GM19025 (cell line): ENCODE measurements around the gene DIPK1C.

Source experiments
- ATAC-seq: cut with Tn5 transposase; IDR thresholded peaks from one replicate; pipeline ENCODE4 v1.9.1; 2021; ENCODE audit warnings: mild to moderate bottlenecking, low read depth, moderate library complexity; ENCODE audit not compliant: unreplicated experiment

Gene DIPK1C

DNA sequence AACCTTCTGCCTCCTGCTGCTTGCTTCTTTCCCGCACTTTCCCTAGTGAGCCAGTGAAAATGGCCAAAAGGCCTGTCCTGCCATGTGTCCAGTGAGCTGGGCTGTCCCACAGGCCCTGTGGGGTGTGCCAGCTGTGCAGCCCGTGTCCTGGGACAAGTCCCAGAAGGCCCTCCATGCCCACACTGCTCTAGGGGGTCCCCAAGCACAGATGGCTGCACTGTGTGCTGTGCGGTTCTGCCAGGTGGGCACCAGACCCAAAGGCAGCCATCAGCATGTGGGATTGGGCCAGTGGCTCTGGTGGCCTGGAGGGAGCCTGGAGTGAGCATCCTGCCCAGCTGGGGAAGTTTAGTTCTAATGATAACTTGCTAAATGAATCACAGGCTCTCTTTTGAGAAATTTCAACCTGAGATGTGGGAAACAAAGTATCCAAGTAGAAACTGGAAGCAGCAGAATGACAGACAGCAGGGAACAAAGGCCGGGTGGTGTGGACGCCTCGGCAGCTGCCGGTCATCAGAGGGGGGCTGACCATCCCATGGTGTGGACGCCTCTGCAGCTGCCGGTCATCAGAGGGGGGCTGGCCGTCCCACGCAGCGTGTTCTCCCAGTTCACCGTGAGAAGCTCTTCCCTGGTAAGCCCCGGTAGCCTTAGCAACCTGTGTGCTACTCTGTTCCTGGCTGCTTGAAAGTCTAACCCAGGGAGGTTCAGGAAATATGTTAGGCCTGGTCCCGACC lies 29.2 kb upstream of the DIPK1C start:
- no peak for ATAC-seq

DNA sequence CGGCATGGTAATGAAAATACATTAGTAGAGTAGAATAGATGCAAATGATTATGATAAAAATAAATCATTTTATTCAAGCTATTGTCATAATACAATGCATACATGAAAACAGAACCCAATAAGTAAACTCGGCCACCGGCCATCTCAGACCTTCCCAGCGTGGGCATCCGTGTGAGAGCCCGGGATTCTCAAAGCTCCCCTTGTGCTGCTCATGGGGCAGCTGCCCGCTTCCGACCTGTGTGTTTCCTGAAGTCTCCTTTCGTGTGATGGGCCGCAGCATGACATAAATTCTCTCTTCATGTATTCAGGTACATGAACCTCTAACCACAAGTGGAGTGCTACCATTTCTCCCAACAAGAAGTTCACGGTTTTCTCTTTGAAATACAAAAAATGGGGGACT lies 25.6 kb upstream of the DIPK1C start:
- ATAC-seq = no peak

DNA sequence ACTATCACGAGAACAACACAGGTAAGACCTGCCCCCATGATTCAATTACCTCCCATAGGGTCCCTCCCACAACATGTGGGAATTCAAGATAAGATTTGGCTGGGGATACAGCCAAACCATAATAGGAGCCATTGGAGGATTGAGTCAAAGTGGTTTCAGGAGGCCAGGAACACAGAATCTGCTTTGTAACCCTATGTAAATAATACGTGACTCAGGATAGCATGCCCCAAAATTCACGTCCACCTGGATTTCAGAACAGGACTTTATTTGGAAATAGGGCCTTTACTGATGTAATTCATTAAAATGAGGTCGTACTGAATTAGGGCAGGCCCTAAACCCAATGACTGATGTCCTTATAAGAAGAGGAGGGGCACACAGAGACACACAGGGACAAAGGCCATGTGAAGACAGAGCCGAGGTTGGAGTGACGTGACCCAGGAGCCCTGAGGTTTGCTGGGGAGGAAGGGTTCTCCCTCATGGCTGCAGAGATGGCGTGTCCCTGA lies 23.1 kb upstream of the DIPK1C start:
- ATAC-seq = no peak

DNA sequence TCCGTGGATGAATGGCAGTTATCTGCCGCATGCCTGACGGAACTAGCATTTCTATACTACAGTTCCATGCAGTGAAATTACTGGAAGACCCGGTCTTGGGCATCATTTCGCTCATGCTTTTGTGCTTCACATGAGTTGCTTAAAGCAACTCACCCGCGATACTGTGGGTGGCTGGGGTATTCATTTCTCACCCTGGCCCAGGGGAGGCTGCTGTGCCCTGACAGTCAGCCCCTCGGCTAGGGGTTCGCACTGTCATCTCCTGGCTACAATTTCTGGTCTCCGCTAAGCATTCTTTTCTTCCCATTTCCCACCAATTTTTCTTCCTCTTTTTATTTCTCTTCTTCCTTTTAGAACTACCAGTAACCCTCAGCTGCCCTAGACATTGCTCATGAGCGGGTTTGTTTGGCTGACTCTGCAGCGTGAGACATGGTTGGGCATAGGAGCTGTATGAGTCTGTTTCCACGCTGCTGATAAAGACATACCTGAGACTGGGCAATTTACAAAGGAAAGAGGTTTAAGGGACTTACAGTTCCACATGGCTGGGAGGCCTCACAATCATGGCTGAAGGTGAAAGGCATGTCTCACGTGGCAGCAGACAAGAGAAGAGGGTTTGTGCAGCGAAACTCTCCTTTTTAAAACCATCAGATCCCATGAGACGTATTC lies 22.5 kb upstream of the DIPK1C start:
- ATAC-seq = no peak

DNA sequence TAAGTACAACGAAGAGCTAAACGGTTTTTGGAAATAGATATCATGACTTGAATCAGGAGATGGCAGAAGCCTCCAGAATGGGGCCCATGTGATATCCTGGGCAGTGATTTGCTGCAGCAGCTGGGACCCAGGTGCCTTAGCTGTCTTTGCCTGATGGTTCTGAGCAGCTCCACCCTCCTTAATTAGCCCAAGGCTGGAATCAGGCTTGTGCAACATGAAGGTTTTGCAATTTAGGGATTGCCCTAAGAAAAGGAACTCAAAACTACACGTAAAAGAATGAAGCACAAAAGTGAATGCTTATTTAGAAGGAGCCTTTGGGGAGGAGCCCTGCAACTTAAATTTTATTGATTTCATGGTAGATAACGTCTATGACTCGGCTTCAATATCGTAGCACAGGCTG lies 21.8 kb upstream of the DIPK1C start:
- no peak for ATAC-seq

DNA sequence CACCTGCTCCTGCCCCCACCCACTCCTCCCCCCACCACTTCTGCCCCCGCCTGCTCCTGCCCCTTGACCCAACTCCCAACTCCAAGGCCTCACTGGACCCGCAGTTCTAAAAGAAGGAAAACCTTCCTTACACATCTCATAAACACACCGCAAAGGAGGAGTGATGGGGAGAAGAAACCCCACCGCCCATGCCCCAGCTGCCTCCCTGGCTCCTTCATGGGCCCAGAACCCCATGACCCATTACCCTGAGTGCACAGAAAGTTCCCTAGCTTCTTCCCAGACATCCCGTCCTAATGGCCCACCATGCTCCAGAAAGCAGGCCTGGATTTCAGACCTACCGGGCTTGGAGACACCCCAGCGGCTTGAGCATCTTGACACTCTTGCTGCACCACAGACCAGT lies 21.2 kb upstream of the DIPK1C start:
- ATAC-seq = no peak

DNA sequence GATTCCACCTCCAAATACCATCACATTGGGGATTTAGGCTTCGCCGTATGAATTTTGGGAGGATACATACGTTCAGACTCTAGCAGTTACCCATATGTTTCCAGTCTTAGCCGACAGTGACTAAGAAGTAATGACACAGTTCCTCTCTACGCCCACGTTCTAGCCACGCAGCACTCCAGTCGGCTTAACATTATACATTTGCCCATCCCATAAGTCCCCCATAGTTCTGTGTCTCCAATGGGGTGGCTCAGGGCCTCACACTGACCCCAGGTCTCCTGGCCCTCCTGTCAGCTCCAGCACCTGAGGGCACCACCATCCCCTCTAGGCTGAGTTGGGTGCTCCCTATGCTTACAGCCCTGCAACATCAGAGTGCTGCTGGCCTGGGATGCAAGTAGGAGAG lies 20.7 kb upstream of the DIPK1C start:
- ATAC-seq = no peak

DNA sequence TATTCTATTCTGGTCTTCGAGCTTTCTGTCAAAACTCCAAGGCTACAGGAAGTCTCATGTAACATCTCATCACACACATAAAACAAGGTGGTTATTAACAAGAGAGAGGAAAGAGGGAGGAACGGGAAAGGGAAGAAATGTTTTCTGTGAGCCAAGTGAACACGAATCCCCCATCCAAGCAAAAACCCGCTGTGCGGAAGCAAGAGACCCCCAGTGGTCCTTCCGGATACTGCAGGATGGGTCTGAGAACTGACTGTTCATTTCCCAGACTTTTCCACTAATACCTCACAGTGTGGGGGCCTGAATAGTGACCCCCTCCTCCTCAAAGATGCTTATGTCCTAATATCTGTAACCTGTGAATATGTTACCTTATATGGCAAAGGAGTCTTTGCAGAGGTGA lies 19.0 kb upstream of the DIPK1C start:
- no peak for ATAC-seq

DNA sequence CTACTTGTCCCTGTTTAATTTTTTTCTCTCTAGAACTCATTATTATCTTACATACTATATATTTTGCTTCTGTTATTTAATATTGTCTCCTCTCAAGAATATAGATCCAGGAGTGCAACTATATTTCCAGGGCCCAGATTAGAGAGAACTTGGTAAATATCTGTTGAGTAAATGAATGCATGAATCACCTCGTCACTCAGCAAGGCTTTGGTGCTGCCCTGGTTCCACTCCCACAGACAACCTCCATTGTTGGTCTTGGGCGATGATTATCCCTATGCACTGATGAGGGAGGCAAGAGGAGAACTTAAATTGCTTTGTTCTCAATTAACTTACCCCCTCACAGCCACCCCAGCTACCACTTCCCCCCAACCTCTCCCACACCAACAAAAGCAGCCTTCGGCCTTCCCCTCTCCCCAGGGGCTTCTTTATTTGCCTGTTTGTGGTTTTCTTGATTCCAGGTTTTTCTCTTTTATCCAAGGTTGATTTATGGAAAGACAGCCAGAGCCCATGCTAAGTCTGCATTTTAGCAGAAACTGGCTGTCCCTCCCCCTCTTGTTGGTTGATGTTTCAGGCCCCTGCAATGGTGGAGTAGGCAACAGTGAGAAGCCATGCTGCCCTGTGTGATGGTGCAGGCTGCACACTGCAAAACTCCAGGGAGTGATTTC lies 17.0 kb upstream of the DIPK1C start:
- no peak for ATAC-seq

DNA sequence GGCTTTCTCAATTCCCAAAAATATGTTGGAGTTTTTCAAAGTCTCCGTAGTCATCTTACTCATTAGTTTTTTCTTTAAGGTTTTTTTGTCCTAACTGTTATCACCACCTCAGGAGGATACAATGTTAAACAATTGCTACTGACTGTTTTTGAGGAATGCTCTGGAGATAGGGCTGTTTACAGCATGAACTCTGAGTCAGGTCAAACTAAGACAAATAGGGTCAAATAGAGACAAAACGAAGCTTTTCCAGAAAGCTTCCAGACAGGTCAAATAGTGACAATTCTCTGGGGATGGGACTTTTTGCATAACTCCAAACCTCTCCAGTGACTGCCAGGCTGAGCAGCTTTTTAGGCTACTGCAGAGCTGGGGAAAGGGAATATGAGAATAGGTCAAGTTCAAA lies 15.2 kb upstream of the DIPK1C start:
- ATAC-seq = no peak

DNA sequence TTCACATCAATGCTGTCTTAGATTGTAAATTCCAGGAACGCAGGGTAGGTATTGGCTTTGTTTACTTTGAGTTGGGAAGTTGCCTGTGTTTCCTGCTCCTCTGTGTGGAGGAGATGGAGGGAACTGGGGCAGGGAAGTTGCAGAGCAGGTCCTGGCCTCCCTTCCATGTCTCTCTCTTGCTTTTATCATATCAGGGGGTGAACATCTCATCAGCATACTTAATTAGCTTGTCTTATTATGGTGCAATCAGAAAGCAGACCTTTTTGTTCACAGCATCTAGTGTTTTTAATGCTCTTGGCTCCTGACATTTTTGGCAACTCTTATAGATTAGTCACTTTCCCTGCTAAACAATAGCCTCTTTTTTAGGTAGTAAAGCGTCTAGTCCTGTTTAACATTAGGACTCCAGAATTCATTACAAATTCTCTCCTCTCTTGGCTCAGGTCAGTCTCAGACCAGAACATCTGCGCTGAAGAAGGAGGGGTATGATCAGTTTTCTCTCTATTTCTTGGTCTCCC lies 11.5 kb upstream of the DIPK1C start:
- ATAC-seq = no peak

DNA sequence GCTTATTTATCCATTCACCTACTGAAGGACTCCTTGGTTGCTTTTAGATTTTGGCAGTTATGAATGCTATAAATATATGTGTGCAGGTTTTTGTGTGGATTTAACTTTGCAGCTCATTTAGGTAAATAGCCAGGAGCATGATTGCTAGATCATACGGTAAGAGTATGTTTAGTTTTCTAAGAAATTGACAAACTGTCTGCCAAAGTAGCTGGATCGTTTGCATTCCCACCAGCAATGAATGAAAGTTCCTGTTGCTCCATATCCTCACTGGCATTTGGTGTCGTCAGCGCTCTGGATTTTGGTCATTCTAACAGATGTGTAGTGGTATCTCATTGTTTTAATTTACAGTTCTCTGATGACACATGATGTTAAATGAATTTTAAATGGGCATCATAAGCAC lies 8.7 kb upstream of the DIPK1C start:
- no peak for ATAC-seq

DNA sequence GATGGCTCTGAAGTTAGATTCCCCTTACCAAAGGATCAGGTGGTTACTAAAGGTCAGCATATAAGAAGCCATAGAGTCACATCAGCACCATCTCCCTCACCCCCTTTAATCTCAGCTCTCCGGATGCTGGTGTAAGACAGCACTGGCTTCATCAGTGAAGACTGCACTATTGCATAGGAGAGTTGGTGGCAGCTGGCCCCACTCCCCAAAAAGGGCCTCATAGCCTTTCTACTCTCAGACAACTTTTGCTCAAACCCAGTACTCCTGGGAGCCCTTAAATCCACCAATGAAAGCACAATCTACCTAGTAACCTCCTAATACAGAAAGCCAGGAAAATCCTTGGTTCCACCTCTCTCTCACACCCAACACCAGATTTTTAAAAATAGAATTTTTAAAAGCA lies 6.9 kb upstream of the DIPK1C start:
- no peak for ATAC-seq

DNA sequence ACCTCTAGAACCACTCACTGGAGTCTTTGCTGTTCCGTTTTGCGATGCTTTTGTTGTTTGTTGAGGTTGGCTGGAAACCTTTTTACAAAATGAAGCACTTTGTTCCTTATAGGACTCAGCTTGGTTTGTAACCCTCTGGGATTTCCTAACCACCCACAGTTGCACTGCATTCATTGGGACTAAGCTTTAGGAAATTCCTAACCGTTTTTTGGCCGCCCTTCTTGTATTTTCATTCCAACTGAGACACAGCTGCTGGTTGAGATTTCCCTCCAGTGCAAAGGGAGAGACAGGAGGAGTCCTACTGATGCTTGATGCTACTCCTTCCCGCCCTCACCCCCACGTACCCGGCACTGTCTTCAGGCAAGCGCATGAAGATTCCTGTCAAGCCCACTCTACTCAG lies 6.1 kb upstream of the DIPK1C start:
- ATAC-seq = no peak

DNA sequence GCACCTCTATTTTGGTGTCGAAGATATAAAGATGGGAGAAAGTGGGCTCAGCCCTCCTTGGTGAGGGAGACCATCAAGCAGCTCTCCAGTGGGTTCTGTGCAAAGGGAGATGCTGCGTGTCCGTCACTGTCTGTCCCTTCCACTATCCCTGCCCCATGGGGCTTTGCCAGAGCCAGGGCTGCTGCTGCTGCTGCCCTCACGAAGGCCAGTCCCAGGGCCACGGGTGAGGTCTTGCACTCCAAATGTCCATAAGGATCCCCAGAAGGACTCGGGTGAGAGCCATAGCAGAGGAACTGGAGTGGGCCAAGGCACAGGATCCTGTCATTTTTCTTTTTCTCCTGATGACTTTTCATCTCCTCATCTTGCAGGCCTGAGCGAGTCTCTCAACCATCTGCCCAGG lies 3.7 kb upstream of the DIPK1C start:
- no peak for ATAC-seq

DNA sequence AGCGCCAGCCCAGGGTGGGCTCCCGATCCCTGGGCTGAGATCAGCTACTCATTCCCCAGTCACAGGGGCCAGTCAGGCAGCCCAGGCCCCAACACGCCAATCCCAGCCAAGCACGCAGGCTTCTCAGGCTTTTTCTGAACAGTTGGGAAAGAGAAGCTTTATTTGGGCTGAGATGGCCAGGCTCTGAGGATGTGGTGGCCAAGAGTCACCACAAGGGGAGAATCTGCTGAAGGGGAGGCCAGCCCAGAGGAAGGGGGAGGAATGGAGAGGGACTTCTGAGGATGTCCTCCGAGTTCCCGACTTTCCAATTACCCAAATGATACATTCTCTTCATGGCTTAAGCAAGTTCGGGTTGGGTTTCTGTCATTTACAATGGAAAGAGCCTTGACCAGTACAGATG lies 2.8 kb upstream of the DIPK1C start:
- no peak for ATAC-seq

DNA sequence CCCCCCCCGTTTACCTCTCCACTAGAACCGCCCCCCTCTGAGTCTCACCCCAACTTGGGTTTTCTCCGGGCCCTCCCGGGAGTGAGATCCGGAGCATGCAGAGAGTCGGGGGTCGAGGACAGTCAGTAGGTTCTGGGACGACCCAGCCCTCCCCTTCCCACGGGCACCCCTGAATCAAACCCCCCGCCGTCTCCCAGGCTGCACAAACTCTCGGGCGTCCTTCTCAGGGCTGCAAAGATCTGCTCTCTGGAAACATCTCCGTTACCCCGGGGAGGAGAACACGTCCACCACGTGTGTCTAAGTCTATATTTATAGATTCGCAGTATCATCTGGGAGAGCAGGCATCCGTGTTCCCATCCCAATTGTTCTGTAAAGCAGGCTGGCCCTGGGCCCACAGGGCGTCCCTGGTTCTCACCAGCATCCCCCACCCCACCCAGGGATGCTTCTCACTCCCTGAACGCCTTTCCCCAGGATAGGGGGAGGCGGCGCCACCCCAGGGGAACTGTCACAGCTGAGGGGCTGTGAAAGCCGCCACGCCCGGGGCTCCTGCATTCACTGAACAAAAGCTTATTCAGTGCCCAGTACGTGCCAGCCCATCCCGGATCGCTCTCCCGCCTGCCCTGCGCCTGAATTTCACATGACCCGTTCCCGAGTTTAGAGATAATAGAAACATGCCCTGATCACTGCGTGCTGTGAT lies 765 bp upstream of the DIPK1C start:
- no peak for ATAC-seq

DNA sequence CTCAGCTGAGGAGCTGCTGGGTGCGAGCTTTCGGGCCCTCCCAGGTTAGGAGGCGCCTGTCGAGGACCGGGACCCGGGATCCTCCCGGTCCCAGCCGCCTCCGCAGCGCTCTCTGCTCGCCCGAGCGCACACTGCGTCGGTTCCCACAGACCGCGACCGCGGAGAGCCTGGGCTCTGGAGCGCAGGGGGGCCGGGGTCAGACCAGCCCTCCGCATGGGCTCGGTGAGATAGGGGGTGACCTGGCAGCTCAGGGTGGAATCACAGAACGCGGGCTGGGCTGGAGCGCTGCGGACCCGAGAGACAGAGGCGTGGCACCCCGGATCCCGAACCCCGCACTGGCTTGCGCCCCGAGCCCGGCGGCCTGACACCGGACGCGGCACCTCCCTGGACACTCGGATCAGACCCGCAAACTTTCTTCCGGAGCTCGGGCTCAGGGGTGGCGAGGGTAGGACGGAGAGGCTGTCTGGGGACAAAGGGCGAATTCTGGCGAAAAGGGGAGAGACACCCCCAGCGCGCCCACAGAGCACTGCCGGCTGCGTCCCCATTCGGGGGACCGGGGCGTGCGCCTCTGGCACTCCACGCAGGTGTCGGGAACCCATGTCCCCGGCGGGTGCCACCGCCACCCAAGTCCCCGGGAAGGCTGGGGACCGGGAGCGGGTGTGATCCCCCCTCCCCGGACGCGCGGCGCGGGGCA lies 612 bp downstream of the DIPK1C start:
- no peak for ATAC-seq

DNA sequence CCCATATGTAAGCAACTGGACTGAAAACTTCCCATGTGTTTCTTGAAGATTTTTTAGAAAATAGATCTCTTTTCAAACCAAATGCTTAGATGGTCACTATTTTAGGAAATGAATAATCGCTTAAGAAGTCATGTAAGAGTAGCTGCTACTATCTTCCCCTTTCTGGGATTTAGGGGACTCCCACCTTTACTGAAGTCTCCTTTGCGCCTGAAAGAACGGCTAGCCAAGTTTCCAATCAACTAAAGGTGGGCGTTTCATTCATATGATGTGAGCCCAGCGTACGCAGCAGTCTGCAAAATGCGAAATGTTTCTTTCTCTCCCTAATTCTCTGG lies 1.1 kb downstream of the DIPK1C start:
- no peak for ATAC-seq

DNA sequence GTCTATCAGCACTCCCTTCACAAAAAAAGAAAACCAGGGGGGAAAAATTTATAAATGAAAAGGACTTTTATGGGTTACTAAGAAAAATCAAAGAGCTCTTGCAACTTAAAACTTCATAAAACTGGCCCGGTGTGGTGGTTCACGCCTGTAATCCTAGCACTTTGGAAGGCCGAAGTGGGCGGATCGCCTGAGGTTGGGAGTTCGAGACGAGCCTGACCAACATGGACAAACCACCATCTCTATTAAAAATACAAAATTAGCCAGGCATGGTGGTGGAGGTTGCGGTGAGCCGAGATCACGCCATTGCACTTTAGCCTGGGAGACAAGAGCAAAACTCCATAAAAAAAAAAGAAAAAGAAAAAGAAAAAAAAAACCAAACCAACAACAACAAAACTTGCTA lies 1.7 kb downstream of the DIPK1C start:
- no peak for ATAC-seq
